DMS153 treated with DMSO at 0.1 percent for 48 hours (cell line): ENCODE measurements around the gene AKAP6.
"Not testable (repeated sequence)": the region's sequence is repeated elsewhere in the genome, so short reads cannot be mapped to it uniquely, and the experiment has no call there.

Experiments used
- DNase-seq: peaks from one replicate; lab custom pipeline; 2025; ENCODE audit not compliant: unreplicated experiment; lab: John Stamatoyannopoulos, UW

AKAP6 gene

GRCh38 chr14:32368107-32368506, 39.0 kb downstream of the AKAP6 start:
- no peak for DNase-seq

GRCh38 chr14:32370714-32371113, 41.6 kb downstream of the AKAP6 start:
- DNase-seq: no peak

DNA sequence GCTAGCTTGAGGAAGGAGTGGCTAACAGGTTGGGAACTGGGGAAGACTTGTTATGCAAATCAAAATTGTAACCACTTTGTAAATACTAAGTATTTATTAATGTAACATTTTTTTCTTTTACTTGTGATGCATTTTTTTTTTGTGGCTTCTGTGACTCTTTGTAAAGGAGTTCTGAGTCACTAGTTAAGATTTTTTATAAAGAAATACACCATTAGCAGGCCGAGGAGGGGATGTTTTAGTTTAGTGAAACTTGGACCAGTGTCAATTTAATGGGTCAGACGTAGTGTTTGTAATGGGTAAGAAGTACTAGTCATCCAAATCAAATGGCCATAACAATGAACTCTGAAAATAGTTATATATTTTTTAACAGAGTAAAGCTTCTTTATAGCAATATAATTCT, 43.1 kb downstream of the AKAP6 start:
- DNase-seq: no peak

GRCh38 chr14:32373174-32373573, 44.1 kb downstream of the AKAP6 start:
- DNase-seq: not testable (repeated sequence)

- DNase-seq: no peak
Observed at GRCh38 chr14:32374155-32374554, 45.1 kb downstream of the AKAP6 start.

- no peak for DNase-seq
Observed at GRCh38 chr14:32375663-32376062, 46.6 kb downstream of the AKAP6 start.

DNA sequence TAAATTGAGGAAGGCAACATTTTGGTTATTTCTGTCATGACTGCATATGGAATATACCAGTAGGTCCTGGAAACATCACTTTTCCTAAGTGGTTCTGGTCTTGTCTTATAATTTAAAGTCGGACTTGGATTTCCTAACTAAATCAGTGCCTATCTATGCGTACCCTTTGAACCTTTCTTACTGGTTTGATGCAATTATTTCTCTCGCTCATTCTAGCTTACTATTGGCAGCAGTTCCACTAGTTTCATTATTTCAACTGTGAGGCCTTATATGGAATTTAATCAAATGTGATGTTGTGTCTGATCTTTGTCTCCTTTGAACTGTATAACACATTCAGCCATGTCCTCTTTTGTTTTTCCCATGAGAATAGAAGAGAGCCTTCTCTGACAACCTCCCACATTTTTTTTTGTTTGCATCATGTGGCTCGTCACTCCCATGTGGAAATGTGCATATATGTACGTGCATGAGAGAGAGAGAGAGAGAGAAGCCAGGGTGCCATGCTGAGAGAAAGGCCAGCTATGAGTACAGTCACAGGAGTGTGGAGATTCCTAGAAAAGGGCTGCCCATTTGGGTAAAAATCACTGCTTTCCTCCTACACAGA, 48.0 kb downstream of the AKAP6 start:
- DNase-seq: no peak

DNA sequence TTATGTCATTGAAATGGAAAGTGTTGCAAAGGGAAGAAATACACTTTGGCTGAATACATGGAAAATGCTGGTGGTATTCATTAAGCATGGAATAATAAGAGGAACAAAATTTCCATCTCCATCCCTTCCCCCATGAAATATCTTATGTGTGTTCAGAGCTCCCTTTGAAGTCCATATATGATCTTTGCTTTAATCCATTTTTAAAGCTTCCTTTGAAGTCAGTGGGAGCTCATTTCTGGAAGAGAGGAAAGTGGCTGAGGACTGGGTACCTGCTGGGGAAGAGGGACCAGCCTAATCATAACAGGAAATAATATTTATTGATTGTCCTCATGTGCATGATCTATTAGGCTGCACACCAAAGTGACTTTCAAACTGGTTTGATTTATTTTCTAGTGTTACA, 49.2 kb downstream of the AKAP6 start:
- DNase-seq: no peak

- DNase-seq: no peak
Observed at GRCh38 chr14:32379447-32379846, 50.3 kb downstream of the AKAP6 start.

DNA sequence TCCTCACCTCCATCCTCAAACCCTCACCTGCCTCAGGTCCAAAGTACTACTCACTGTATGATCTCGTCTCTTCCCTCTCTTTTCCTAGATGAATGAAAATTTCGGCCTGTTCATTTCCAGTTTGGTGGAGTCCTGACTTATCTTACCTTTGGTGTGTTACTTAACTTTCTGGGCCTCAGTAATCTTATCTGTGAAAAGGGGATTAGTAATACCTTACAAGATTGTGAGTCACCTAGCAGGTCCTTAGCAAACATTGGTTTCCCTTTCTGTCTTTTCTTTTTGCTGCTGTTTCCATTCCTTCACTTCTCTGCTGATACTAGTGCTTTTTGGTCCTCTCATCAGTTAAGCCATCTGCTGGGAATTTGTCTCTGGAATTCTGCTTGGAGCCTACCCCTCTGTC, 52.8 kb downstream of the AKAP6 start:
- DNase-seq: no peak

- no peak for DNase-seq
Observed at GRCh38 chr14:32382704-32383103, 53.6 kb downstream of the AKAP6 start.

DNA sequence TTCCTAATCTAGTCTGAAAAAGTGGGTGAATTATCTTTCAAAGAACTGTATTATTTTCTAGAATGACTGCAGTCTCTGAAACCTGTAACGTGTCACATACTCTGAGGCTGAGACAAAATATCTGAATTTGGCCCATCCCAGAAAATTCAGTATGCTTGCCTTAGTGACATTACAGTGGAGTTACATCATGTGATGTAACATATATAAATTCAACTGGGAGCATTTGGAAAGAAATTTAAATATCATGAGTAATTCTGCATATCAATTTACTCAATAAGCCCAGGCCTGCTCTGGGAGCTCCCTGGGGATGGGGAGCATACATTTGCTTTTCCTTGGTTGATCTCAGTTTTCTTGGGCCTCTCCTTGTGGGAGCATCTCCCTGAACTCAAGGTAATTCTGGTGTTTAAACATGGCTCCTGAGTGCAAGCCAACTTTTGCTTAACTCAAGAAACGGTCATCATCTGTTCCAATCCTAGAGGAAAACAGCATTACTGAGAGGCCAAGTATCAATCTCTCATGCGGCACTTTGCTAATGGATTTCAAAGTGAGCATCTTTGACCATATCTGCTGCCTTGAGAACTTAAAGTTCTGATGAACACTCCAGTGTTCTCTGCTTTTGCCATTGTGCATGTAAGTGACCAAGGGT, 54.4 kb downstream of the AKAP6 start:
- DNase-seq: no peak

DNA sequence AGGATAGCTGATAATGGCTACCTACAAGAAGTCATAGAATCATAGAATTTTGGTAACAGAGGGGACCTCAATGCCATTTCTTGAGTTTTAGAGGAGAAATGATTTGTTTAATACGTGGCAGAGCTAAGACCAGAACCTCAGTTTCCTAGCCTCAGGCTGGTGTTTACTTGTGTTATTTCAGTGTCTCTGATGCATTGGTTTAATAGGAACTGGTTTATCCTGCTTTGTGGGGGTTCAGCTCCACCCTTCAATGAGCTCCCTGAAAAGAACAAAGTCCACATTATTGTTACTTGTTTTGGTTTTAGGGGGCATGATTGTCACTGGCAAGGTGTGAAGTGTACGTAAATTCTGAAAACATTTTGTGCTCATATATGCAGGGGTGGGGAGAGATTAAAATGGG, 55.4 kb downstream of the AKAP6 start:
- no peak for DNase-seq

GRCh38 chr14:32387295-32387694, 58.2 kb downstream of the AKAP6 start:
- DNase-seq: not testable (repeated sequence)

GRCh38 chr14:32393119-32393518, 64.0 kb downstream of the AKAP6 start:
- DNase-seq: no peak

DNA sequence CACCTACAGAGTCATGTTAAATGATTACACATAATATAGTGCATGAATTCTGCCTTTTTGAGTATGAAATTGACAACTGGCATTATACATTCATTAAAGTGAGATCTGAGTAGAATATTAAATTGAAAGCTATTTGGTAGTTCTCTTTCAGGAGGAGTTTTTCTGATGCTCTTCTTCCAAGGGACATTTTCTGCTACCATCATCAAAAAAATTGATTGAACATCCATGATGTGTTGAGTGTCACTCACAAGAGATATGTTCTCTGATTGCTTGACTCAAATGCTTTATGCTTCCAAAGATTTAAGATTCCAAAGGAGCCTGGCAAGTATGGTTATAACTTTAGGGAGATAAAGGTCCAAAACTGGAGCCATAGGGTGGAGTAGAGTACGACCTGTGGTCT, 64.9 kb downstream of the AKAP6 start:
- DNase-seq: no peak

DNA sequence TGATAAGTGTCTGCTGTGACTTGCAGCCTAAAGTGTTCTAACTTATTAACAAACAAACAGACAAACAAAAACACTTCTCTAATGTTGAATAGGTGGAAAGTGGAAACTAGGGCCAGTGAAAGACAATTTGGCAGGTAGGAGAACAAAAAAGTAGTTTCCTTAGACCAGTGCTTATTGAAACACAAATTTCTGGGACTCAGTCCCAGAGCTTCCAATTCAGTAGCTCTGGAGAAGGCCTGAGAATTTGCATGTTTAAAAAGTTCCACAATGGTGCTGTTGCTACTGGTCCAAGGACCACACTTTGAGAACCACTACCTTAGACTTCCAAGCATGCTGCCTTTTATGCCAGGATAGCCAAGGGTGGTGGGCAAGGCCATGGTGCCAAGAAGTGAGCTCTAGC, 67.8 kb downstream of the AKAP6 start:
- DNase-seq: no peak

- DNase-seq: no peak
Observed at GRCh38 chr14:32397861-32398640, 69.0 kb downstream of the AKAP6 start.

- DNase-seq: no peak
Observed at GRCh38 chr14:32399920-32400319, 70.8 kb downstream of the AKAP6 start.

DNA sequence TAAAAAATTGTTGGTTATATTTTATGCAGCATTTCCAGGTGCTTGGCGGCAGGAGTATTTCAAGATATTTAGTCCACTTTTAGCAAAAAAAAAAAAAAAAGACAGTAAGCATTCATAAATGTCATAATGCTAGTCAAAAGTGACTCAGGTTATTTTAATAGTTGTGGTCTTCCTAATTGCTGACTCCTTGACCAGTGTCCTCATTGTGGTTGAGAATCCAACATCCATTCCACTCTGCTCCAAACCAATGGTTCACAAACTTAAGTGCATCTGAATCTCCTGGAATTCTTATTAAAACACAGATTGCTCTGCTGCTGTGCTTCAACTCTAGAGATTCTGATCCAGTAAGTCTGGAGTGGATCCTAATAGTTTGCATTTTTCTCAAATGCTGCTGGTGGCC, 71.4 kb downstream of the AKAP6 start:
- DNase-seq: no peak

GRCh38 chr14:32403021-32403420, 73.9 kb downstream of the AKAP6 start:
- no peak for DNase-seq

DNA sequence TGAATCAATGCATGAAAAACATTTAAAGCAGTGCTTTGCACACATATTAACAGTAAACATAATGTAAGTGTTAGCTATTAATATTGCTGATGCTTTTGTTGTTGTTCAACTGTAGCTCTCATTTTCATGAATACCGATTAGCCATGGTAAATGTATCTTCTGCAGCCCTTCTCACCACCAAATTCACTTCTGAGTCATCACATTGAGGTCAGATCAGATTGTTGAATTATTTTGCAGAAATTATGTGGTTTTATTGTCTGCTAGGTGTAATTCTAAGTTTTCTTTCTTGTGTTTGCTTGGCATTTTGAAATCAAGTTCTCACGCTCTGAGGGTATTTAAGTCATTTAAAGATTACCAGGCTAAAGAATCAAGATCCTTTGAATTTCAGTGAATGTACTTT, 74.6 kb downstream of the AKAP6 start:
- DNase-seq: no peak
